NCI-H226 (cell line): Measurements from ENCODE around the gene LRWD1.

Source experiments
- DNase-seq: peaks from one replicate; pipeline ENCODE4 v3.0.0-alpha.2; 2015

The LRWD1 gene

DNA sequence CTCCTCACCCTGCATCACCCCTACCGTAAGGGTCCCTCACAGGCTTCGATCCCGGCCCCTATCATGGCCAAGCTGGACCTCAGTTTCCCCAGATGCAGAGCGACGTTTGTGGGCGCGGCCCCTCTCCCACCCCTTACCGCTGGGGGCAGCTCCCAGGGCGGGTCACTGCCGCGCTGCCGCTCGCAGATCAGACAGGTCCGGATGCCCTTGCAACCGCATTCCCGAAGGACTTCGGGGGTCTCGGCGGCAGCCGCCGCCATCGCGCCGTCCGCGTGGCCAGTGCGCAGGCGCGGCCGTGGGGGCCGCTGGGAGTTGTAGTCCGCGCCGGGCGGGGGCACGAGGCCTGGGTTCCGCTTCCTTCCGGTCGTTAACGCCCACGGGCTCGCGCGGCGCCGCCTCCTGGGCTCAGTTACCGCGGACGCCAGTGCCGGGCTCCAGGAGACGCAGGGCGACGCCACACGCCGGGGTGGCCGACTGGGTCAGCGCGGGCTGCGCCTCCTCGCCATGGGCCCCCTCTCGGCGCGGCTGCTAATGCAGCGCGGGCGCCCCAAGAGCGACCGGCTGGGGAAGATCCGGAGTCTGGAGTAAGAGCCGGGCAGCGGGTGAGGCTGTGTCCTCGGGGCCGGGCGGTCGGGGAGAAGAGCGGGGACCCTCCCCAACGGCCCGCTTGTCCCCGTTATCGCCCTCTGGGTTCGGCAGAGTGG is at the start of gene LRWD1, which contains the start of gene ALKBH4:
LRWD1 (plus strand) TSS at position 408 of the 704 bp plus-strand sequence; CDS start at position 505, 97 bp downstream.
ALKBH4 (minus strand) TSS at position 287 of the 704 bp plus-strand sequence; CDS start at position 260, 27 bp downstream.
- peak; percentile 82 for DNase-seq

DNA sequence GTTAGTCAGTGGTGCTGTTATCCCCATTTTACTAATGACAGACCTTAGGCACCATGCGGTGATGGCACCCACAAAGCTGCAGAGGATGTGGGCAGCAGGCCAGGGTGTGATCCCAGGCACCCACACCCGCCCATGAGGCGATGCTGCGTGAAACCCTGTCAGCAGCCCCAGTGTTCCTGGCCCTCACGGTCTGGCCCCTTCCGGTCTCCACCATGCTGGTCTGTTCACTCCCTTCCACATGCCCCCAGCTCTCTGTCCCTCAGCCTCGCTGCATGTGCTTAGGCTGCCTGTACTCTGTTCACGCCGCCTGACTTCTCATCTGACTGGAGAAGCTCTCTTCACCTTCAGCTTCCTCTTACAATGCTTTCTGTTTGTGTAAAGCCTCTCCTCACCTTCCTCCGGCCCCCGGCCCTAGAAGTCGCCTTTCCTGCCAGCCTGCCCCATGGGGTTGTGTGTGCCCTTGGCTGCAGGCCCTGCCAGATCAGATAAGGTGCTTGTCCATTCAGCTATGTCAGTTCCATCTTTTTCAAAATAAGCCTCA is 49.0 kb upstream of the LRWD1 start:
- no peak for DNase-seq

DNA sequence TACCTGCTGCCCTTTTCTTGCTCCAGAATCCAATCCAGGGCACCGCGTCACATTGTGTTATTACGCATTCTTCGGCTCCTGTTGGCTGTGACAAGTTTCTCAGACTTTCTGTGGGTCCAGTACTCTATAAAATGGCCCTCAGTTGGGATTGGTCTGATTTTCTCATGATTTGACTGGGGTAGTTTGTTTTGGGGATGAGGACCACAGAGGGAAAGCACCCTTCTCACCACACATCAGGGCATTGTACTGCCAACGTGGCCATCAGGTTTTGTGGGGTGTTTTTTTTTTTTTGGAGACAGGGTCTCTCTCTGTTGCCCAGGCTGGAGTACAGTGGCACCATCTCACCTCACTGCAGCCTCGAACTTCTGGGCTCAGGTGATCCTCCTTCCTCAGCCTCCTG is 48.4 kb upstream of the LRWD1 start:
- no peak for DNase-seq

DNA sequence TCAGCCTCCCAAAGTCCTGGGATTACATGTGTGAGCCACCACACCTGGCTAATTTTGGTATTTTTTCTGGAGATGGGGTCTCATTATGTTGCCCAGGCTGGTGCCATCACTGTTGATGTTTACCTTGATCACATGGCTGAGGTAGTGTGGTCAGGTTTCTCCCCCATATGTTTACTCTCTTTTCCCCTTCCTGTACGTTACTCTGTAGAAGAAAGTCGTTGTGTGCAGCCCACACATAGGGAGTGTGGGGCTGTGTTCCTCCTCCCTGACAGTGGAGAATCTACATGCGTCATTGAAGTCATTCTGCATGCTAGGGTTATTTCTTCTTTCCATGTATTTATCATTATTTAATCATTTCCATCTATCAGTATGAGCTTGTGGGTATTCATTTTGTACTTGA is 47.7 kb upstream of the LRWD1 start:
- DNase-seq = no peak

DNA sequence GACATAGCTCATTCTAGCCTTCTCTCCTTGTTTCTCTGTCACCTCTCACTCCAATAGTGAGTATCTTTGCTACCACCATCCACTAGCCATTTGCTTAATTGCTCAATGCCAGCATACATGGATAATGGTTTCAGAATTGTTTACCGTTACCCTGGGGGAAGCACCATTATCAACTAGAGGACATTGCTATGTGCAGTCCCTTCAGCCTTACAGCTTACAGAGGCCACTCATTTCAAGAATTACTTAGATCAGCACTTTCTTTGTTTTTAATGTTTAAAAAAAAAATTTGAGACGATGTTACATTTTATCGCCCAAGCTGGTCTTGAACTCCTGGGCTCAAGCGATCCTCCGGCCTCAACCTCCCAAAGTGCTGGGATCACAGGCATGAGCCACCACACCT is 46.2 kb upstream of the LRWD1 start:
- DNase-seq = no peak

DNA sequence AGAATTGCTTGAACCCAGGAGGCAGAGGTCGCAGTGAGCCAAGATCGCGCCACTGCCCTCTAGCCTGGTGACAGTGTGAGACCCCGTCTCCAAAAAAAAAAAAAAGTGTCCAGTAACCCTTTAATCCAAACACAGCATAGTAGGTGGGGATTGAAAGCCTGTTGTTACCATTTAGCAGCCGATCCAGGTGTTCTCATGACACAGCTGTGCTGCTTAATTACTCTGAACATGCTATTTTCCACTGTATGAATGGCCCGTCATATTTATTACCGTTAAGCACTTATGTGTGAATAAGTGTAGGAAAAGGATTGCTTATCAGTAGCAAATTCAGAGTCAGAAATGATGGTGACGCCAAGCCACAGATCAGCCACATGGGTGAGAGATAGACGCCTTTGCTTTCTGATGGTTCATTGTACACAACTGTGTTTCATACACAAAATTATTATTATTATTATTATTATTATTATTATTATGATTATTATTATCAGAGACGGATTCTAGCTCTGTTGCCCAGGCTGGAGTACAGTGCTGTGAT is 43.0 kb upstream of the LRWD1 start:
- DNase-seq = no peak

DNA sequence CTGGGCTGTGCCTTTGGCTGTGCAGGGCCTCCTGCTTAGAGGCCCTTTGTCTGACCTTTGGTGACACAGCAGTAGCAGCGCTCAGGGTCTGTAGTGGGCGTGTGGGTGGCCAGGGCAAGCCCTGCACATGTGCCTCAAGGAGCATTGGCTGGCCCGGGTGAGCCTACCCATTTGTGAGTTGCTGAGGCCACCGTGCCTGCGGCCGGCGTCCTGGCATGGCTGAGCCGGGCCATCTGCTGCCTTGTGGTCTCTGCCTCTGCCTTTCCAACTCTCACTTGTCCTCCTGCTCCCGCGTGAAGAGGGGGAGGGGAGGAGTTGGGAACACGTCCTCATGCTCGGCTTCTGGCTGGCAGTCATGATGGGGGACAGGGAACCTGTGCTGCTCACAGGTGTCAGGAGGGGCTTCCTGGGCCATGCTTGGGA is 40.6 kb upstream of the LRWD1 start:
- no peak for DNase-seq

DNA sequence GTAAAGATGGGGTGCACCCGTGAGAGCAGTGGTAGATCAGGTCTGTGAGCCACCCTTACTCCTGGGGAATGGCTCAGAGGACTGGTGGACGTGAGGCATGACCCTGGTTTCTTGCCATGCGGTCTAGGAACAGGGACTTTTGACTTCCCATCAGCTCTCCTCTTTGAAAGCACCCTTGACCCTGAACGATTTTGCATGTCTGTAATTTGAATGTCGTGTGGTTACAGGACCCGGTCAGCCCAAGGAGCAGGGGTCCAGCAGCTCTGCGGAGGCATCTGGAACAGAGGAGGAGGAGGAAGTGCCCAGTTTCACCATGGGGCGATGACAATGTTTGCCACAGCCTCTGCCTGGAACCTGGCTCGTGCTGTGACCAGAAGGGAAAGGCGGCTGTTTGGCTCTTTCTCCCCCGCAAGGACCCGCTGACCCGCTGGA is 40.0 kb upstream of the LRWD1 start:
- DNase-seq = no peak

DNA sequence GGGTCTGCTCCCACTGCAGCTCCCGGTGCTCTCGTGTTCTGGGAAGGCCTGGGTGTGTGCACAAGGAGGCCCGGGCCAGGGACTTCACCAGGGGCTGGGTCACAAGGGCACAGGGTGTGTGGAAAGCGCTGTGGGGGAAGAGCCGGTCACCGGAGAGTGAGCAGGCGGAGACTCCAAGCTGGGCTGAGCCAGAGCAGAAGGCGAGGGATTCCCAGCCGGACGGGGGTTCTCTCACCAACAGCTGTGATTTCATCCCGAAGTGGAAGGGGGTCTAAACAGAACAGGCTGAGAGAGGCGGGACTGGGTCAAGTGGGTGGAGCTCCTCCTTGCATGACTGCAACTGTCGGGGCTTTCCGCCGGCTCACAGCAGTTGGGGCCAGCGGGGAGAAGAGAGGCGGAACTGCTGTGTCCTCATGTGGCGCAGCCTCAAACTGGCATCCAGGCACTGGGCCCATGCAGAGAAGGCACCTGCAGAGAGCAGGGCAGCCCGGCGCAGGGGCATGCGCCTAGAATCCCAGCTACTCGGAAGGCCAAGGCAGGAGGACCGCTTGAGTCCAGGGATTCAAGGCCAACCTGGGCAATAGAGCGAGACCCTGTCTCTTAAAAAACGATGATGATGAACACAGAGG is 39.0 kb upstream of the LRWD1 start:
- DNase-seq = no peak

DNA sequence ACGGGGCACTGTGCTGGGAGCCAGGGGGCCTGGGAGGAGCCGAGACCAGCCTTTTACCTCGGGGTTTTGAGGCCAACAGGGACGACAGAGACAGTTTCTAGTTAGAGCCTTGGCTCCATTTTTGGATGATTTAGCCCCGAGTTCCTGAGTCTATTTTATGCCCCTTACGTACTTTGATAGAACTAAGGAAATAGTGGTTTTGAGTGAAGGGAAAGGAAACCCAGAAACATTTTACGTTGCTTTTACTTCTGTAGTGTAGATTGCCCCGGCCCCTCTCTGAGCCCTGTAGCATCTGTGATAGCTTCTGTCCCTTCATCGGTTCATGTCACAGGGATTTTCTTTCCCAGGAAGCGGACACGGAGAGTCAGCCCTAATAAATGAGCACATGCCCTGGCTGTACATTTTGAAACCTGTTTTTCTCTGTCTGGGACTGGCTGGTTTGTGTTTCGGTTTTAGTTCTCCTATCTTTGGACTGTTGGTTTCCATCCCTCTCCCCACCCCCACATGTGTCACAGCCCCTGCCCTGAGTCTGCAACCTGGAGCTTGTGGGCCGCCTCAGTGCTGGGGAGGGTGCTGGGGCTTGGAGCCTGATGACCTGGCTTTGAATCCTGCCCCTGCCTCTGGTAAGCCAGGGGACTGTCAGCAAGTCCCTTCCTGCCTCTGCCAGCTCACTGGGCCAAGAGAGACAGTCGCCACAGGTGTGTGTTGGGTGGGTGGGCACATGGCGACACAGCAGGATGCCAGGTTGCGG is 38.3 kb upstream of the LRWD1 start:
- no peak for DNase-seq

DNA sequence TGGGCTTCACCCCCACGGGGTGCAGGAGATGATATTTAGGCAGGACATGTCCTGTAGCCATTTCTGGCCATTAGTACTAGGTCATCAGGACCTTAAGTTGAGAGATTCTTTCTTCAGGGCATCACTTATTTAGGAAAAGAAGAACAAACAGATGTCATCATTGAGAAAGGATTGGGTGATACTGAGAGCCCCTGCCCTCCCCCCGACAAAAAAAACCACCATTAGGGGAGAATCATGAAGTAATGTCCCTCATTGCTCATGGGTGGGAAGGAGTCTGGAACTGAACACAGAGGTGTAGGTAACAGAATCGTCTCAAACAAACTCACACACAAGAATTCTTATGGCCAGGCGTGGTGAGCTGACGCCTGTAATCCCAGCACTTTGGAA is 37.8 kb upstream of the LRWD1 start:
- no peak for DNase-seq

DNA sequence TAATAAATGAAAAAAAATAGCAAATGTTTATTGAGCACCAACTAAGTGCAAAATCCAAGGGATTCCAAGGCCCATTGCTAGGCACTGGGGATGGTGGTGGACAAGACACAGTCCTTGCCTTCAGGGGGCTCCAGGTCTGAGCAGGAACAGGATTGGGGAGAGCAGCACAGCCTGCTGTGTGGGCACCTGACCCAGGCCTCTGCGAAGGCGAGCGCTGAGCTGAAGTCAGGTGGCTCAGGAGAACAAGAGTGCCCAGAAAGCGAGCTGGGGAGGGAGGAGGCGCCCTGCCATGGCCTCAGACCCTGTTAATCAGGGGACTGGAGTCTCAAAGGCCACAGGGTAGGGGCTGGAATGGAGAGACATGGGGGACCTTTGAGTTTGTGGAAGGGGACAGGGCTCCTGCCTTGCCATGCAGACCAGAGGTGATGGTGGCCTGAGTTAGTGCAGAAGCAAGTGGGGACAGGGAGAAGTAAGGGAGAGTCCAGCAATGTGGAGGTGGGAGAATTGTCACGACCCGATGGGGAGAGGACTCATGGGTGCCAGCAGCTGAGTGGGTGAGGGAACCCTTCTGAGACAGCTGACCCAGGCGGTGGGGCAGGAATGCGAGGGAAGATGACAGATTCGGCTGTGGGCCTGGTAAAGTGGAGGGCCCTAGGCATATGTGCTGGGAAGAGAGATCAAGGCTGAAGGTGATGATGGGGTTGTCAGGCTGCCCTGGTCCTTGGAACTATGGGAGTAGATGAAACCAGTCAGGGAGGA is 35.5 kb upstream of the LRWD1 start:
- DNase-seq = no peak

DNA sequence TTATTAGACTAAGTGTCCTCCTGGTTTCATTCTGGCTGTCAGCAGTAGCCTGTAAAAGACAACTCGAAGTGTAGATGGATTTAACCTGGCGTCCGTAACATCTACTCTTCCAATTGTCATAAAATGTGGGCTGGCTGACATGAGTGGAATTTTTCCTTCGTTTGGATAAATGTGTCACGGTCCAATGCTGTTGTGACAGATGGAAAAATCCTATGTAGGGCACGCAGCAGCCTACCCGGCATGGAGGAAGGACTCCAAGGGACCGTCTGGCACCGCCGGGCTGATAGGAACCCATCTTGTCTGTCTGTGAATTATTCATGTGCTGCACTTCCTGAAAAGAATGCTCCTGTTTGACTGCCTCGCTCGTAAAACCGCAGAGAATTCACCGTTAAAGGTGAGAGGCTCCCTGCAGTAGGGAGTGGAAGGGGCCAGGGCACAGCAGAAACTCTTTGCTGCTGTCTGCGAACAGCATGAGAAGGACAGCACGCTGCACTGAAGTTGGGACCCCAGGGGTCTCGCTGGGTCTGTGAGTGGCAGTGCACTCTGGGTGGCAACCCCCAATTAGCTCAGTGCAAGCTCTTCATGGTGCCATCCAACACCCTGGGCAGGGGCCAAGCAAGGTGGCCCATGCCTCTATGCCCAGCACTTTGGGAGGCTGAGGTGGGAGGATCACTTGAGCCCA is 33.0 kb upstream of the LRWD1 start:
- DNase-seq = no peak

DNA sequence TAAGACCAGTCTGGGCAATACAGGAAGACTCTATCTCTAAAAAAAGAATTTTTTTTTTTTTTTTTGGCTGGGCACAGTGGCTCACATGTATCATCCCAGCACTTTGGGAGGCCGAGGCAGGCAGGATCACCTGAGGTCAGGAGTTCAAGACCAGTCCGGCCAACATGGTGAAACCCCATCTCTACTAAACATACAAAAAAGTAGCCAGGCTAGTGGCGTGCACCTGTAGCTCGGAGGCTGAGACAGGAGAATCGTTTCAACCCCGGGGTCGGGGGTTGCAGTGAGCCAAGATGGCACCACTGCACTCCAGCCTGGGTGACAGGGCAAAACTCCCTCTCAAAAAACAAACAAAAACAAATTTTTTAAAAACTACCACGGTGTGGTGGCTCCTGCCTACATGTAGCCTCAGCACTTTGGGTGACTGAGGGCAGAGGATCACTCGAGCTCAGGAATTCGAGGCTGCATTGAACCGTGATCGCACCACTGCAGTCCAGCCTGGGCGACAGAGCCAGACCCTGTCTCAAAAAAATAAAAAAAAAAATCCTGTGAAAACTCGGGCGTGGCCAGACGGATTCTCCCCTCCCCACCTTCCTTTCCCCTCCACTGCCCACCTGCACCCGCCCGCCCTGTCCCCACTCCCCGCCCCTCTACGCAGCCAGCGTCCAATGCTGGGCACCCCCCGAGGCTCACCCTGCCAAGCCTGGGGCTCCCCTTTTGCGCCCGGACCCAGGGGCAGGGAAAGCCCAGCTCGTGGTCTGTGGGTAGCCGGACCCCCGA is 32.2 kb upstream of the LRWD1 start:
- no peak for DNase-seq

DNA sequence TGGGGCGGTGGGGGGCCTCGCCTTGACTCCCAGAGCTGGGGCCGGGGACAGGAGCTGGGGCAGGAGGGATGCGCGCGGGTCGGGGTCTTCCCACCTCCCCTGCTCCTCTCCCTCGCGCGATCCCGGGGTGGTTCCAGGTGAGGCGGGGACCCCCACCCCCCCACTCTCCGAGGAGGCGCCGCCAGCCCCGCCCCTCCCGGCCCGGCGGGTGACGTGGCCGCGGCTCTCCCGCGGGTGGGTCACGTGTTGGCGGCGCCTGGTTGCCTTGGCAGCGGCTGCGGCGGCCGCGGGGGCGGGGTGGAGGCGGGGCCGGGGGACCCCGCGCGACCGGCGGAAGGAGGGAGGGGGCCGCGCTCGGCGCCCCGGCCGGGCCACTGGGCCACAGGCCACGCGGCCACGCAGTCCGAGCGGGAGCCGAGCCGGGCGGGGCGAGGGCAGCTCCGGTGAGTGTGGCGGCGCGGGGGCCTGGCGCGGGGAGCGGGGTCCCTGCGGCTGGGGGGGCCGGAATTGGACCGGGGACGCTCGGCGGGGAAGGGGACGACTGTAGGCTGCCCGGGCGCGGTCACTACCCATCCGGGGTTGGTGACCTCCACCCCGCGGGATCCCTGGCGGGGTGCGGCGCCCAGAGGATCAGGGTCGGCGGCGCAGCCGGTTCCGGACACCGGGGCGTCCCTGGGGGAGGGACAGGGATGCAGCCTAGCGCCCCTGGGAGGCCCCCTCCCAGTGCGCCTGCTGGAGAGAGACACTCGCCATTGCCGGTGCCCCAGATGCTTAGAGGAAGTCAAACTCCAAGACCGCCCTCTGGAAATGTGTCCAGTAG is 31.4 kb upstream of the LRWD1 start, which contains the start of gene ORAI2:
ORAI2 (plus strand) TSS at position 357 of the 820 bp plus-strand sequence. CDS start 5,382 bp downstream, outside the sequence.
- peak; percentile 58 for DNase-seq

DNA sequence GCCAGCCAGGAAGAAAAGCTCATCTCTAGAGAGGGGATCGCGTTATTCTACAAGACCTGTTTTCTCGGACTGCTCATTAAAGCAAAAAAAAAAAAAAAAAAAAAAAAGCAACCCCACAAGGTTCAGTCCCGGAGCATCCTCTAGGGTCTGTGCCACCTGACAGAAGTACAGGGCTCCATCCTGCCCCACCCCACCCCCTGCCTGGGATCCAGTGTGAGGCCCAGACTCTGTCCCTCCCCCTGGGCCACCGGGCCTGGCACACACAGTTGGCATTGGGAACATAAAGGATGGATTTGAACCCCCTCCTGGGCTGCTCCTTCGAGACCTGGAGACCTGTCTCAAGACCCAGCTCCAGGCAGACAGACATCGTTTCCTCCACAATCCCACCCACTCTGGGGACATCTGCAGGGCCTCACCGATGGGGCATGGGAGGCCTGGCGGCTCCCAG is 30.7 kb upstream of the LRWD1 start:
- no peak for DNase-seq

DNA sequence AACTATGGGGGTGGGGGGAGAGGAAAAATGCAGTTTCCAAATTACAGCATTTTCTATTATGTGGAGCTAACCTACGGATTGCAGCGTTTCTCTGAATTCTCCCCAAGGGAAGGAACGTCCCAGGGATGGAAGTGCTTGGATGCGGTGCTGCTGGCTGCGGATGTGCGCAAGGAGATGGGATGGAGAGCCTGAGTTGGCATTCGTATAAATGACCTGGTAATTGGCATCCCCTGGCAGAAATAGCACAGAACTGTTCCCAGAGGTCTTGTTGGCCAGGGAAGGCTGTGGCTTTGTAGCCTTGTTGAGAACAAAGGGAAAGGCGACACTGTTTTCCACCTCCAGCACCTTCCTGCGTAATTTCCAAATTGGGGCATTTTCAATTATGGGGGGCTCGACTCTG is 28.7 kb upstream of the LRWD1 start:
- no peak for DNase-seq

DNA sequence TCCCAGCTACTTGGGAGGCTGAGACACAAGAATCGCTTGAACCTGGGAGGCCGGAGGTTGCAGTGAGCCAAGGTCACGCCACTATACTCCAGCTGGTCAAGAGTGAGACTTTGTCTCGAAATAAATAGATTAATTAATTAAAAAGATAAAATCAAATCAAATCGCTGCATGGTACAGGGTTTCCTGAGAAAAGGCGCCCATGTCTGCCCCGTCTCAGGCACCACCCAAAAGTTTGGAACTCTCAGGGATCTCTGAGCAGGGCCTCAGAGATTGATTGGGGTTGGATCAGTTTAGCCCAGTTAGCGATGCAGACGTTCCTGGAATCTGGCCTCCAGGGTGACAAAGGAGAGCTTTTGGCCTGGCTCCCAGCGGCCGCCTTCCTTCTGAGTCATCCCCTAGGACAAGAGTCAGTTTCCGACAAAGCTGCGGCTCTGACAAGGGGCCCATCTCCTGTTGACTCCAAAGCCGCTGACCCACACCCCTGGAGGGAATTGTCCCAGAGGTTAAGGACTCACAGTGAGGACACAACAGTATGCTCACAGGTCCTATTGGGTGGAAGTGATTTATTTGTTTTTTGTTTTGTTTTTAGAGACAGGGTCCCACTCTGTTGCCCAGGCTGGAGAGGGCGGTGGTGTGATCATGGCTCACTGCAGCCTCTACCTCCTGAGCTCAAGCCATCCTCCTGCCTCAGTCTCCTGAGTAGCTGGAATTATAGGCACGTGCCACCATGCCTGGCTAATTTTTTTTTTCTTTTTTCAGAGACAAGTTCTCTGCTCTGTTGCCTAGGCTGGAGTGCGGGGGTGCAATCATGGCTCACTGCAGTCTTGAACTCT is 24.6 kb upstream of the LRWD1 start:
- peak; percentile 55 for DNase-seq
